HG03025 (cell line): ENCODE data around the gene EXOC8.

Experiments
- ATAC-seq: cut with Tn5 transposase; IDR thresholded peaks from one replicate; pipeline ENCODE4 v1.9.1; 2021; ENCODE audit warnings: mild to moderate bottlenecking, moderate library complexity; ENCODE audit not compliant: unreplicated experiment, low FRiP score

EXOC8 gene

DNA sequence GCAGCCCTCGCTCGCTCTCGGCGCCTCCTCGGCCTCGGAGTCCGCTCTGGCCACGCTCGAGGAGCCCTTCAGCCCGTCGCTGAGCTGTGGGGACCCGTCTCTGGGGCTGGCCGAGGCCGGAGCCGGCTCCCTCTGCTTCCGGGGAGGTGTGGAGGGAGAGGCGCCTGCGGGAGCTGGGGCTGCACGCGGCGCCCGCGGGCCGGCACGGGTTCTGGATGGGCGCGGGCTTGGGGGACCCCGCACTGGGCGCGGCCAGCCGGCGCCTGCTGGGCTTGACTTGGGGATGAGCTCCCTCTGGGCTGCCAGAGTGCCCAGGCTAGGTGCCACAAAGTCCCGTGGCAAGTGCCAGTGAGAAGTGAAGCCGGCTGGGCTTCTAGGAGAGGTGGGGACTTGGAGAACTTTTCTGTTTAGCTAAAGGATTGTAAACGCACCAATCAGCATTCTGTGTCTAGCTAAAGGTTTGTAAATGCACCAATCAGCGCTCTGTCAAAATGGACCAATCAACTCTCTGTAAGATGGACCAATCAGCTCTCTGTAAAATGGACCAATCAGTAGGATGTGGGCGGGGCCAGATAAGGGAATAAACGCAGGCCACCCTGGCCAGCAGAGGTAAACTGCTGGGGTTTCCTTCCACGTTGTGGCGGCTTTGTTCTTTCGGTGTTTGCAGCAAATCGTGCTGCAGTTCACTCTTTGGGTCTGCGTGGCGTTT, 20.2 kb downstream of the EXOC8 start:
- no peak for ATAC-seq

DNA sequence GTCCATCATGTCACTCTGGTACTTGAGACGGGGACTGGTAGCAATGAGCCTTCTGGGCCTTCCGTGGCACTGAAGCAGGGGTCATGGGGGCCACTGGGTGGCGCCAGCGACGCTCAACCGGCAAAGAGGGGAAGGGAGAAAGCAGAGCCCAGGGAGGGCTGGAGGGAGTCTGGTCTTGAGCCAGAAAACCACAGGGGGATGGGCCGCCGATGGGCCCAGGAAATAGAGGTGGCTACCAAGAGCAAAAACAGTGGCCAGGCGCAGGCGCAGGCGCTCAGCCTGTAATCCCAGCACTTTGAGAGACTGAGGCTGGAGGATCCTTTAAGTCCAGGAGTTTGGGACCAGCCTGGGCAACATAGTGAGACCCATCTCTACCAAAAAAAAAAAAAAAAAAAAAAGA, 21.8 kb downstream of the EXOC8 start:
- ATAC-seq, result no peak

- no peak for ATAC-seq
Observed at GRCh38 chr1:231313661-231314060, 24.0 kb downstream of the EXOC8 start.

- ATAC-seq, result no peak
Observed at GRCh38 chr1:231312432-231312788, 25.2 kb downstream of the EXOC8 start.

DNA sequence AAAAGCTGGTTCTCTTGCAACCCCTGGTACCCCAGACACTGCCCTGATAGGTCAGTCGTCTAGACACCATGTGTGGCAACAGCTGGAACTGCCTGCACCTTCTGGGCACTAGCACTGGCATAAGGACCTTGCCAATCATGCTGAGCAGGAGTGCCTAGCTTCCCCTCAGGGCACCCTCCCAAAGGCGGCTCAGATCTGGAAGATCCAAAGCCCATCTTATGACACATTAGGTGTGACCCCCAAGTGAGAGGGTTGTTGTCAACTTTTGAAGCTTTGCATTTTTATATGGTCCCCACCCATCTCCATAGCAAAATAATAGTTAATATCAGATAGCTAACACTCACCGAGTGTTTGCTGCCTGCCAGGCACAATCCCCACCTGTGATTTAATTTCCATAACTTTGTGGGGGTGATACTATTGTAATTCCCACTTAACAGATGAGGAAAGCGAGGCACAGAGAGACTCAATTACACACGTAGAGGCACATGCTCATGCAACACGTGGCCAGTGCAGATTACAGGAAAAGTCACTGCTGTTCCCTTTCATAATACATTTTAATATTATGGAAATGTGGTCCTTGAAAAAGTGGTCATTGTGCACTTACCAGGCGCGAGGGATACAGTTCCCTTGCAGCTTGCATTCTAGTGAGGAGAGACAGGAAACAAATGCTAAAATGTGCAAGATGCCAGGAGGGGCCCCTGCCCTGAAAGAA, 25.8 kb downstream of the EXOC8 start:
- ATAC-seq, result no peak

DNA sequence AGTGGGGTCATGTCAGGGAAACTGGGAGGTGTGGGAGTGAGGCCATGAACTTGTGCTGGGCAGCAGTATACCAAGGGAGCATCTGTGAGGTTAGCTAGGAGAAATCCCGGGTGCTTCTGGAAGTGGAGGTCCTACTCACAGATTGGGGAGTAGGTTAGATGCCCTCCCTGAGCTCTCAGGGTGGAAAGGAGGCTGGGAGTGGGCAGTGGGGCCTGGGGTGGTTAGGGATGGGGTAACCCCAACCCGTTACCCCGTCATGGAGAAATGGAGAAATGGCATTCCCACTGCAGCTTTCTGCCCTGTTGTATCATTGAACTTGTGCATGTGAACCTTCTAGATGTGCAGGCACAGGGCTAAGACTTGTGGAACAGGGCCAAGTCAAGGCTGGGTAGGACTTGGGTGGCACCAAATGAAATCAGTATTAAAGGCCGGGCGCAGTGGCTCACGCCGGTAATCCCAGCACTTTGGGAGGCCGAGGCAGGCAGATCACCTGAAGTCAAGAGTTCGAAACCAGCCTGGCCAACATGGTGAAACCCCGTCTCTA, 27.2 kb downstream of the EXOC8 start:
- no peak for ATAC-seq

DNA sequence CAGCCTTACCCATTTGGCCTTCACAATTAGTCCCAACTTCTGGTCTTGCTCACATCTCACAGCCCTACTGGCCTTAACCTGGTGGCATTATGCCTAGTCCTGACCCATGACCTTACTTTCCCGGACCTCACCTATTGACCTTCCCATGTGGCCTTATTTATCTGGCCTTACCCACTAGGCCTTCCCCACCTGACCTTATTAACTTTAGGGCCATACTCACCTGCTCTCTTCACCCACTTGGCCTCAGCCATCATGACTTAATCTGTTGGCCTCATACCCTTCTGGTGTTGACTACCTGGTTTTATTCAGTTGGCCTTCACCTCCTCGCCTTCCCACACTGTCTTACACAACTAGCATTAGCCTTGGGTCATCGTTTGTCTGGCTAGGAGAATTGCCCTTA, 35.7 kb downstream of the EXOC8 start:
- no peak for ATAC-seq

GRCh38 chr1:231295938-231296337, 41.7 kb downstream of the EXOC8 start:
- no peak for ATAC-seq

DNA sequence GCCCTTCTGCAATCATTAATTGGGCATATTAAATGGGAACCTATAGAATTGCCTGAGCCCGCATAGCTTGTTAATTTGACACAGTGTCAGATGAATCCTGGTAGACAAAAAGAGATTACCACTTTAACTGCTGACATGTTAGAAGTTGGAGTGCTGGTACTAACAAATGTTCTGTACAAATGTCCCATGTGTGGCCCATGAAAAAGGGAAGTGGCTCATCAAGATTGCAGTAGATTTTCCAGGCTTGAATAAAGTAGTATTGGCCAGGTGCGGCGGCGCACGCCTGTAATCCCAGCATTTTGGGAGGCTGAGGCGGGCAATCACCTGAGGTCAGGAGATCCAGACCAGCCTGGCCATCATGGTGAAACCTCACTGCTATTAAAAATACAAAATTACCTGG, 51.0 kb downstream of the EXOC8 start:
- no peak for ATAC-seq

GRCh38 chr1:231284441-231284840, 53.2 kb downstream of the EXOC8 start:
- ATAC-seq, result no peak
